HG03469 (cell line): ENCODE results near the gene VPS9D1.
"Not testable (repeated sequence)": the region's sequence is repeated elsewhere in the genome, so short reads cannot be mapped to it uniquely, and the experiment has no call there.

Experiments used
- ATAC-seq: cut with Tn5 transposase; IDR thresholded peaks from one replicate; pipeline ENCODE4 v1.9.1; 2021; ENCODE audit warnings: mild to moderate bottlenecking, moderate library complexity, moderate number of reproducible peaks; ENCODE audit not compliant: unreplicated experiment

Gene VPS9D1

DNA sequence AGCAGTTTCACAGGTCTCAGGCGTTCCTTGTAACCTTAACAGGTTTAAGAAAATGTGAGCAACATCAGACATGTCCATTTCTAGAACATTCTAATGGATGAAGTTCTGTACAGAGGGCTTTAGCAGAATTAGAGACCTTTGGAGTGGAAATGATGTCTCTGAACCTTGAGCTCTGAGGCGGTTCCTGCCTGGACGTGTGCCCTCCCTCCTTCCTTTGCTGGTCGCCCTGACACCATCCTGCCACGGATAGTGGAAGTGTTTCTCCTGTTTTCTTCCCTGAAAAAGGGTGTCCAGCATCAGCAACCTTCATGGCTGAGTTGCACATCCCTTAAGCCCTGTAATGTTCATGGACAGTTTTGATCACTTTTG, 51.9 kb downstream of the VPS9D1 start:
- ATAC-seq: no peak

DNA sequence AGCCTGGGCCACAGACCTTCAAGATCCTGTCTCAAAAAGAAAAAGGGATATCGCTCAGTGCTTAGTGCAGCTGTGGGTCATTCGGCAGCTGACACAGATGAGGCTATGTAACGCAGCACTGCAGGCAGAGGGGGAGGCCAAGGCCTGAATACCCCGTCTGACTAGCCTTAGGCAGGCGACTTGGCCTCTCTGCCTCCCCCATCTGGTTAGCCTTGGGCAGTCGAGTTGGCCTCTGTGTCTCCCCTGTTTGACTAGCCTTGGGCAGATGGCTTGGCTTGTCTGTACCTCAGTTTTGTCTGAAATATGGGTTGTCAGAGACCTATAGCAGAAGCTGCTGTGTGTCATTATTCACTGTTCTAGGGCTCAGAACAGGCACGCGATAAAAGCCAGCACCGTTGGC, 53.1 kb downstream of the VPS9D1 start:
- ATAC-seq: no peak

DNA sequence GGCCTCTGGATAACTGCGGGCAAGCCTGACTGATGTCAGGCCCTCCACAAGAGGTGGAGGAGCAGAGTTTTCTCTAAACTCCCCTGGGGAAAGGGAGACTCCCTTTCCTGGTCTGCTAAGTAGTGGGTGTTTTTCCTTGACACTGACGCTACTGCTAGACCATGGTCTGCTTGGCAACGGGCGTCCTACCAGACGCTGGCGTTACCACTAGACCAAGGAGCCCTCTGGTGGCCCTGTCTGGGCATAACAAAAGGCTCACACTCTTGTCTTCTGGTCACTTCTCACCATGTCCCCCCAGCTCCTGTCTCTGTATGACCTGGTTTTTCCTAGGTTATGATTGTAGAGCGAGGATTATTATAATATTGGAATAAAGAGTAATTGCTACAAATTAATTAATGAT, 53.7 kb downstream of the VPS9D1 start:
- ATAC-seq: not testable (repeated sequence)

DNA sequence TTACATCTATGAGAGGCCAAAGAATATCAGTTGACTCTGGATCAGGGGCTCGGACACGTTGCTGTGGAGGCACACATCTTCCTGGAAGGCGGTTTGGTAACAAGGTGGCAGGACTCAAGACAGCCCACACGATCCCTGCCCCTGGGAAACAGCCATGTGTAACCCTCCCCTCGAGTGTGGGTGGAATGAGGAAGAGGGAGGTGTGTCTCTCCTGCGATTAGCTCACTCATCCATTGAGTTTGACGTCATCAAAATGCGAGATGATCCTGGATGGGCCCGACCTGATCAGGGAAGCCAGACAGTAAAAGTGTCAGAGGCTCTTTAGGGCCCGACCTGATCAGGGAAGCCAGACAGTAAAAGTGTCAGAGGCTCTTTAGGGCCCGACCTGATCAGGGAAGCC, 56.5 kb downstream of the VPS9D1 start:
- ATAC-seq: not testable (repeated sequence)

DNA sequence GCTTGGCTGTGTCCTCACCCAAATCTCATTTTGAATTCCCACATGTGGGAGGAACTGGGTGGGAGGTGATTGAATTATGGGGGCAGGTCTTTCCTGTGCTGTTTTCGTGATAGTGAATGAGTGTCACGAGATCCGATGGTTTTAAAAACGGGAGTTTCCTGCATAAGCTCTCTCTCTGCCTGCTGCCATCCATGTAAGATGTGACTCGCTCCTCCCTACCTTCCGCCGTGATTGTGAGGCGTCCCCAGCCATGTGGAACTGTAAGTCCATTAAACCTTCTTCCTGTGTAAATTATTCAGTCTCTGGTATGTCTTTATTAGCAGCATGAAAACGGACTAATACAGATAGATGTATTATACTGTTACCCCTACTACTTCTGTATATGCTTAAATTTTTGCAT, 59.5 kb downstream of the VPS9D1 start:
- no peak for ATAC-seq

DNA sequence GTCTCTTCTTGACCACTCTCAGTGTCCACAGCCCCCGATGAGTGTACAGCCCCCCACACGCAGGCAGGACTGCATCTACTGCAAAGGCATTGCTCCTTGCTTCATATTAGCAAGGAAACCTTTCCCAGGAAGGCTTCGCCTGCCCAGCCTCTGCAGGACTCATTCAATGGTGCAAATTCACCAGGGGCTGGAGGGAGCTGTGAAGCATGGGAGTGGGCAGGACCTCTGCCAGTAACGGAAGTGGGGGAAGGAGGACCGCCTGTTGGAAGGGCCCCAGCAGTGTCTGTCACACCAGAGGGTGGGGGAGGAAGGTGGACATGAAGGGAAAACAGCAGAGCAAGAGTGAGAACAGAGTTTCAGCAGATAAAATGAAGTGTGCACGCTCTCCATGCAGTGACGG, 60.6 kb downstream of the VPS9D1 start:
- ATAC-seq: no peak

DNA sequence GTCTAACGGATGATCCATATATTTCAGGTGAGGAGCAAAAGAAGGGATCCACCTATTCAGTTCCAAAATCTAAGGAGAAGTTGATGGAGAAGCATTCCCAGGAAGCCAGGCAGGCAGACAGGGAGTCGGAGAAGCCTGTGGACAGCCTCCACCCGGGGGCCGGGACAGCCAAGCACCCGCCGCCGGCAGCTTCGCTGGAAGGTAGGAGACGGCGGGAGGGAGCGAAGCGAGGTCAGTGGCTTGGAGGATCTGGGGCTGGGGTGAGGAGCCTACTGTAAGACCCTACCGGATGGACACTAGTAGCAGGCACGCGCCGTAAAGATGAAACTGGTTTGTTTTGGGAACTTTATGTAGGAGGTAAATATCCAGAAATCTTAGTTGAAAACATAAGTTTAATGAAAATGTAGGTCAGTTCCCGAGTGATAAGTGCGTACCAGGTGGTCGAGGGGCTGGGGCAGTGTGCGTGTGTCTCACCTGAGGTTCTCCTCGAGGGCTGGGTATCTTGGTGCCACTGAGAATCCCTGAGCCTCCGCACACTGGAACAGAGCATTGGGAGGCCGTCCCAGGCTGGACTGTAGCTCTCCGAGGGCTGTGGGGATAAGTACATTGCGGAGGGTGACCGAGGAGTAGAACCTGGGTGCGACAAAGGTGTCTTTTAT, 62.3 kb downstream of the VPS9D1 start:
- no peak for ATAC-seq

DNA sequence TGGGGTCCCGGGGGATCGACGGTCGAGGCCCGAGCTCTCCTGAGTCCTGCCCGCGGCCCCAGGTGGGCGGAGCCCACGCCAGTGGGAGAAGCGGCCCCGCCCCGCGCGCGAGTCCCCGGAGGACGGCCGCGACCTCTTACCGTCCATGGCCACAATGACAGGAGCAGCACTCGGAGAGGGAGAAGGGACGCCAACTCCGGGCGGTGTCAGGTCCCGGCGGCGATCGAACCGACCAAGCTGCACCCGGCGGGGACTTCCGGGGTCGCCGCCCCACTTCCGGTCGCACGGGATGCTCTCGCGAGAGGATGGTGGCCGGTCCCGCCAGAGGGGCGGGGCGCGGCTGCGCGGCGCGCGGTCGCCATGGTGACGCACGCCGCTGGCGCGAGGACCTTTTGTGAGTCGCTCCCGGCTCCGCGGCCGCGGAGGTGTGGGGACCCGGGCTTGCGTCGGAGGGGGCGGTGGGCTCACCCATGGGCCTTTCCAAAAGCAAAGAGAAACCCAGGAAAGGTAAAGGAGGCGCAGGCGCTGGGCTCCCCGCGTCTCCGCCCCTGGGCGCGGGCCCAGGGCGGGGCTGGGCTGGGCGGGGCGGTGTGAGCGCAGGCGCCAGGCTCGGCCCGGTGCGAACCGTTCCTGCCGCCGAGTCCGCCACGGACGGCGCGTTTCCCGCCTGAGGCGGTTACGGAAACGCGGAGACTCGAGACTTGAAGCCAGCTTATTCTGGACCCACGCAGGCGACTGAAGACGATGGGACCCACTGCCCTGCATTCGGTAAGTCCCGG, 63.1 kb downstream of the VPS9D1 start, which contains the start of the genes CHMP1A and SPATA33:
Gene CHMP1A, minus strand, starts transcription at position 267 of the 779 bp plus-strand sequence. Its CDS starts 120 bp downstream, at position 147.
Gene SPATA33, plus strand, starts transcription at position 395 of the 779 bp plus-strand sequence. Its CDS starts 76 bp downstream, at position 471.
- ATAC-seq: peak; percentile 85
